ENCODE data around the gene TACO1.

The TACO1 gene

DNA sequence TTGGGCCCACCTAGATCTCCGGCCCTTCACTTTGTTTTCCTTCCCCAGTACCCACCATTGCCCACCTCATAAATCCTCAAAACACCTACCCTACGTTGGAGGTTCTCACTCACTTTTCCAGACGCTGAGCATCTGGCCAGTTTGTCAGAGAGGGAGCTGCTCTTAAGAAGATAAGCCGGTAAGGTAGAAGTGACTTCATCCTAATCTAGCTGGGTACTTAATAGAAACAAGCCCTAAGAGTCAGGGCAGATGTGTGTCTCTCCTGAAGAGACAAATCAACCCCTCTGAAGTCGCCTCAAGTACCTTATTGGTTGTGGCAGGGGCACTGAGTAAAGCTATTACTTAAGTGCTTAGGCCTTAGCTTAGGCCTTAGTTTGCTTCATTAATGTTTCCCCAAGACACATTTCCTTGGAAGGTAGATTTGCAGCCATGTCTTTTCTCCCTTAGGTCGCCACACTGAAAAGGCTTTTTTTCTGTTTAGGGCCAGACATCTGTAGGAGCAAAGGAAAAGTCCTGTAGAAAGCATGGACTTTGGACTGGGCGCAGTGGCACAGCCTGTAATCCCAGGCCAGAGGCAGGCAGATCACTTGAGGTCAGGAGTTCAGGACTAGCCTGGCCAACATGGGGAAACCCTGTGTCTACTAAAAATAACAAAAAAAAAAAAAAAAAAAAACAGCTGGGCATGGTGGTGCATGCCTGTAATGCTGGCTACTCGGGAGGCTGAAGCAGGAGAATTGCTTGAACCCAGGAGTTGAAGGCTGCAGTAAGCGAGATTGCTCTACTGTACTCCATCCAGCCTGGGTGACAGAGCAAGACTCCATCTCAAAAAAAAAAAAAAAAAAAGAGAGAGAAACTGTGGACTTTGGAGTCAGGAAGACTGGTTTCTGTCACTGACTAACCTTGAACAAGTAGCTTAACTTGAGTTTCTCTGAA is 1.0 kb downstream of the TACO1 start:
- no peak for FAIRE-seq

DNA sequence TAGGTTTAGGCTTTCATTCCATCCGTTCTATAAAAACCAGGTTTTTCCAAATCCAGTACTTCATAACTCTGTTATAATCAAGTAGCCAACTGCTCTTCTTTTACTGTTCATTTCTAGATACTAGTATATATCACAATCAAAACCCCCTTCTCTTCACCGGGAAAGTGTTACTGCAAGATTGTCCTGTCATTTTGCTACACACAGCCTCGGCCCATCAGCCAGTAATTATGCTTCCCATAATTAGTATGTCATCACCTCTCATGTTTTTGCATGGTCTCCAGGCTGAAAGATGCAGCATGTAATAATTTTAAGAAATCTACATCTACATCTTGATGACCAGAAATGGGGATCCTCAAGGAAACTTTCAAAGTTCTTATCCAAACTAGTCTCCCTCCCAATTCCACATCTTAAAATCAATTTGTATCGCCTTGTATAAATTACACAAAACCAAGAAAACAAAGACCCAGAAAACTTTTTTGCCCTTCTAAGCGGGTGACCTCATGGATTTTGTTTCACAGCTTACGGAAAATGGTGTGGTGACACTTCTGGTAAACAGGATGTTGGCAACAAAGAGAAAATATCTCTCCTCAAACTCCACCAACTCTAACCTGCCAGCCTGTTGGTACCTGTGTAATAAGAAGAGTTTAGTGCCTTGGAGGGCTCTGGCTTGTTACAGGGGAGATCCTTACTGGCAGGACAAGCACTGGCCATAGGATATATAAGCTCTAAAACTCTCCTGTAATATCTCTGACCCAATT is 9.3 kb downstream of the TACO1 start:
- FAIRE-seq: no peak

DNA sequence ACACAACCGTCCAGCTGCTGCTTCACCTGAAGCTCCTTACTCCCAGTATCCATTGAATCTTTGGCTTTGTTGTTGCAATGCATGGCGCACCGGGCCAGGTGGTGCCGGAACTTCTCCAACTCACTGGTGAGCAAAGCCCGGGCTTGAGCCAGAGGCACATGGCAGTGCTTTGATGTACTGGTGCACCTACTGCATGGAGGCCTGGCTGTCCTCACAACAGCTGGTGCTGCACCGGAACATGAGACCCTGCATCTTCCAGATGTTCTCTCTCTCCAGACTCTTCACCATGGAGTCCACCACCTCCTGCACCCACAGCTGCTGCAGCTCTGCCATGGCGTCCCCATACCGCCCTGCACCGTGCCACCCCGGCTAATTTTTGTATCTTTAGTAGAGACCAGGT is 10.2 kb downstream of the TACO1 start:
- no peak for FAIRE-seq

DNA sequence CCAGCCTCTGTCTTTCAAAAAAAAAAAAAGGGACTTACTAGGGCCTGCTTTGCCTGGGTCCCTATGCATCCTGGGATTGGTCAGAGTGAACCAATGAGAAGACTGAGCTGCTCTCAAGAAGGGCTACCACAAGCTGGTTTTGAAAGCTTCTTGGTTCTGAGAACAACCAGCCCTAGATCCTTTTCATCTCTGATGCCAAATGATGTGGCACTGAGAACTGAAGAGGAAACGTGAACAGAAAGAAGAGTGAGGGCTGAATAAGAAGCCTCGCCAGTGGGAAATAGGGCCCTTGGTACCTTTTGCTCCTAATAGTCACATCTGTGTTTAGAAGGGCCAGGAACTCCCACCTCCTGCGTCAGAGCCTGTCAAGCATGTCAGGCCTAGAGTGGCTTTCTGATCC is 10.7 kb downstream of the TACO1 start:
- FAIRE-seq: no peak

DNA sequence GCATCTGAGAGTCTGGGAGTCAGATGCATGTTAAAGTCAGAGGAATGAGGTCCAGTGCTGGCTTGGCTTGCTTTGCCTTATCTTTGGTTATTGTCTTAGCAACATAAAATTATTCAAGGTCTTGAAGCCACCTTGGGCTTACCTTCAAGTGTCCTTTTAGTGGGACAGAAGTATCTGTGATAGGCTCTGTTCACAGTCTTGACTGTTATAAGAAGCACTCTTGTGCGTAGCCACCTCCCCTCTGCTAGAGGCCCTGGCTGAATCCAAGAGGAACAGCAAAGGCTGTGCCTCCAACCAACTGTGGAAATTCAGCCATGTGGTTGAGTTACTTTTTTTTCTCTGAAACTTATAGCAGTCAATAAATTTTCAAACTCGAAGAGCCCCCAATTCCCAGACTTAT is 13.0 kb downstream of the TACO1 start:
- no peak for FAIRE-seq

DNA sequence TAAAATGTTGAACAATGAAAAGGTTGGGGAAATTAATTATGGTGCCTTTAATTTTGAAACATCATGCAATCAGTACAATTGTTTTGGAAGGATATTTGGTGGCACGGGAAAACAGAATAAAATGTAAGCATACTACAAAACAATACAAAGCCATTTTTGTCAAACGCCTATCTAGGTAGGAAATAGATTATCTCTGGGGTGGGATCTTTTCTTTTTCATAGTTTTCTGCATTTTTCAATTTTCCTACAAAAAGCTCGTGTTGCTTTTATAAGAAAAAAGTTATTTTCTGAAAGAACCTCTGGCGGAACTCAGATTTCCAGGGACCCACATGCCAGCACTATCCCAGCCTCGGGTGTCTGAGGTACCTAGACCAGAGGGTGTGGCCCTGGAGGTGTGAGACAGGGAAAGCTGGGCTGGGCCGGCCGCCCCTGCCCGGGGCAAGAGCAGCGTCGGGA is 20.6 kb downstream of the TACO1 start:
- no peak for FAIRE-seq

DNA sequence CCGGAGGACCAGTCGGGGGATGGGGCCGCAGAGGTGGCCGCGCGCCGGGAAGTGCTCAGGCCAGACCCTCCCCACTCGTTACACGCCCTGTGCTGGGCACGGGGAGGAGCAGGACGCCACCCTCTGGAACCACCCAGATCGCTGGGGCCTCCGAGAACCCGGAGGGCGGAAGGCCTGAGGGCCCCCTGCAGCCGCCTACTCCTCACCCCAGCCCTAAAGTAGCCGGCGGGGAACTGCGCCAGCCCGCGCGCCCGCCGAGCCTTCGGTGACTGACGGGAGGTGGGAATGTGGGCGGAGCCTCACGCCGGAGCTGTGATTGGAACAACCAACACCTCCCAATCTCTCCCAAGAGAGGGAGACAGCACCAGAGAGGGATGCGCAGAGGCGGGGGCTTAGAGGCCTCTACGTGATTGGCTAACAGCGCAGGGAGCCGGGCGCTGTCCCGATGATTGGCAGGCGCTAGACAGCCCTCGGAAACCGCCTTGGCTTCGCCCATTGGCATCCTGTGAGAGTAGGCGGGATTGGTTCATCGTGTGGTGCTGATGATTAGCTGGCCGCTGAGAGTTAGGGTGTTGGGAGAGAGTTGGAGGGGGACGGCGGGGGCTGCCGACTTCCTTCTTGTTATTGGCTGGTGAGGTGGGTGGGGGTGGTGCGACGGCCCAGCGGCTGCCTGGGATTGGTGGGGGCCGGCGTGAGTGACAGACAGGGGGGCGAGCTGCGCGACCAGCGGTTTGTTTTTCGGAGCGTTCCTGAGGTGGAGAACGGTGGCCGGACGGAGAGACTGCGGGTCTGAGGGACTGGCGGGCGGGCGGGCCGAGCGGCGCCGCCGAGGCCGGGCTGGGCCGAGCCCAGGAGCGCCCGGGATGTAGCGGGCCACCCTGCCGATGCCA is 21.2 kb downstream of the TACO1 start, which contains the start of gene MAP3K3:
TSS of gene MAP3K3 (plus strand) at position 734 of the 890 bp plus-strand sequence. CDS start 343 bp downstream, outside the sequence.
- peak; percentile 98 for FAIRE-seq

DNA sequence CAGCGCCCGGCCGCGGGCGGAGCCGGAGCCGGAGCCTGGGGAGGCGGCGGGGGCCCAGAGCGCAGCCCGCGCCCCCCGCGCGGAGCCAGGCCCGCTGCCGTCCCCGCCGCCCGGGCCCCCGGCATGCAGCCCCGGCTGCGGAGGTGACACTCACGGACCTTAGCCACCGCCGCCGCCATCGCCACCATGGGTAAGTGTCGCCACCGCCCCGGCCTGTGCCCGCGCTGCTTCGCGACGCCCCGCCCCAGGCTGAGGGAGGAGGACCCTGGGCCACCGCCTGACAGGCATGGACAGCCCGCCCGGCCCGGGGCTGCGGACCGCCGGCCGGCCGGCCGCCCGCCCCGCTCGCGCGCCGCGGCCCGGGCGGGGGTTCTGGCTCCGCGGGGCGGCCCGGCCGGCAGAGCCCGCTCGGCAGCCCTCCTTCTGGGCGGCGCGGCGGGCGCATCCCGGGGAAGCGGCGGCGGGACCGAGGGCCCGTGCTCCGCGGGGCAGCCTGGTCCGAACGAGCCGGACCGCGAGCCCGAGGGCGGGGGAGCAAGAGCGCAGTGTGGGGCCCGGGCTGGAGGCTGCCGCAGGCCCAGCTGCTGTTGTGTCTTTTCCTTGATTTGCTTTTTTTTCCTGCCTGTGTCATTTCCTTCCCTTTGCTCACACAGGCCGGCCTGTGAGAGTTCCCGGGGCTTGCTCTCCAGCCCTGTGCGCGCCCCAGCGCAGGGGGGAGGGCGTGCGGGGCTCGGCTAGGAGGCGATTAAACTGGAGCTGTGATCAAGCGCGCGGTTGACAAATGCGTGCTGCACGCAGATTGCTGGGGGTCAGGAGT is 22.1 kb downstream of the TACO1 start:
- no peak for FAIRE-seq

DNA sequence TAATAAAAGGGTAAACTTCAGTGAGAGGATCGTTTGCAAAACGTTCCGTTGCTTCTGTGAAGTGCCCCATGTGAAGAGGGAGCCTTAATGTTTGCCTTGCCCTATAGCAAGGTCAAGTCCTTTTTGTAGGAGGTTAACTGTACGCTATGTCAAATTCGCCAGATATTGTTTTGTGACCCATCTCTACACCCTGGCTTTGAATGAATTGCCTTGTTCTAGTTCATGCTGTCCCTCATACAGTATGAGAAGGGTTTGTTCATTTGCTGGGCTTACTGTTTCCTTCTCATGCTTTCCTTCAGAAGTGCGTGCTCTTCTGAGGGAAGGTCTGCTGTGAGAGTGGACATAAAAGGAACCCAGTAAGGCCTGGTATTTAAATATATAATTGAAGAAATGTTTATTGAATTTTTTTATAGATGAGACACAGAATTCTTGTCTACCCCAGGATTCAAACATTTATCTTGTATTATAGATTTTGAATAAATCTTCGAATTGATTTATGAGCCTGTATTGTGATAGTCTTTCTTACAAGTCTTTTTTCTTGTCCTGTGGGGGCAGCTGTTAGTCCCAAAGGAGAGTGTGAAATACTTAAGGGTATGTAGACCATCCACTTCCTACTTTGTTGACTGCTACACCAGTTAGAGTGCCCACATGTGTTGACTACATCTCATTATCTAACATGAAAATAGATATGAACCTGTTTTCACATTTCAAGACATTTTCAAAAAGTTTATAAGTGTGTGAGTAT is 23.3 kb downstream of the TACO1 start:
- FAIRE-seq: no peak

DNA sequence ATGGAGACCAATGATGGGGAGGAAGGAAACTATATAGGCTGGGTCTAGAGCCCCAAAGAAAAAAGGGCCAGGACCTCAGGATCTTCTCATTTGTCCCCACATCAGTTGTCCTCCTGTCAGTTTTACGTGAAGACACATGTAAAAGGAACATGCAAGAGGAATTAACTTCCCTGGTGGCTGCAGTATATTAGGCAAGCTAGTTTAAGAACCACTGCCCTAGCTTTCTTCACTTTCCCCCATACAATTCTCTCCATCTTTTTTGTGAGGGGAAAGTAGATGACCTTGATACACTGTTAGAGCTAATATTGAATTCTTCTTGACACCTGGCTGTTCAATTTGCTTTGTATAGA is 23.8 kb downstream of the TACO1 start:
- no peak for FAIRE-seq

DNA sequence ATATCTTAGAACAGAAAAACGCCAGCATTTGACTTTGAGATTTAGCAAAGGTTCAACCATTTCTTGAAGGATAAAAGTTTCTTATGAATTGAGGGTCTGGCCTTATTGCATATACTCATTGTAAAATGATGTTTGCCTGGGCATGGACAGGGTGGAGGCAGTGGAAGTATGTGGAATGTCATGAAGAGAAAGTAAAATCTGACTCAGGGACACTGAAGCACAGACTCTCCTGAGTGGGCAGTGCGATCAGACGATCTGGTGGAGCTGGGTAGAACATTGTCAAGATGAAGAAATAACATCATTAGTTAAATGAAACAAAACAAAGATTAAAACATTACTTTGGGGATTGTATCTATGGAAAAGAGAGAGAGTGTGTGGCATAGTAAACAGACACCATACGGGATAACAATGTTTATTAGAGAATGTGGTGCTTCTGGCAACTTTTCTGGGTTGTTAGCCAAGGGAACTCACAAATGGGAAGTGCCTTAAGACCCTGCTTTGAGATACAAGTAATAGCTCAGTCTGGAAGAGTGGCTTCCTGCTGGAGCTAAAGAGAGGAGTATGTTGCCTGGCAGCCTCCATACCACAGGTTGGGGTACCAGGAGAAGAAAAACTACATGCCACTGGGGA is 26.0 kb downstream of the TACO1 start:
- no peak for FAIRE-seq

DNA sequence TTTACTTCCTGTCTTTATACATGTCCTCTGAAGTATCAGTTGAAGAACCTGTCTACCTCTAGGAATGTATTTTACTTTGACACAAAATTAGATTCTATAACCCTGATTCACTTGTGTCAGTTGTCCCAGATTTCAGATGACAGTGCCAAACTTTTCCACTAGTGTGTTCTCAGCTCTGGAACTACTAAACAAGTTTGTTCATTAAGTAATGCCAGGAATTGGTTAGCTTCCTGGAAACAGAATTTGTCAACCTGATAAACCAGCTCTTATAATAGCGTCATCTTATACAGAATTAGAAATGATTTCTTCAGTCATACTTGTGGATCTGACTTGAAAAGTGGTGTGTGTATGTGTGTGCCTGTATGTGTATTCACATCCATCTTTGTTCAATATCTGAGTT is 28.9 kb downstream of the TACO1 start:
- no peak for FAIRE-seq

DNA sequence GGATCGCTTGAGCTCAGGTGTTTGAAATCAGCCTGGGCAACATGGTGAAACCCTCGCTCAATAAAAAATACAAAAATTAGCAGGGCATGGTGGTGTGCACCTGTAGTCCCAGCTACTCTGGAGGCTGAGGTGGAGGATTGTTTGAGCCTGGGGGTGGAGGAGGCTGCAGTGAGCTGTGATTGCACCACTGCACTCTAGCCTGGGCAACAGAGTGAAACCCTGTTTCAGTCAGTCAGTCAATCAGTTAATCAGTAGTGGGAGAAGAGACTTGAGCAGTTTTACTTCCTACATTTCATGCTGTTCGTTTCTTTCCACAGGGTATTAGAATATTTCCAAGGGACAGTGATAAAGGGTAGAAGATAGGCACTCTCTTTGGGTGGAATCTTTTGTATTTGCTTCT is 30.4 kb downstream of the TACO1 start:
- FAIRE-seq: no peak

DNA sequence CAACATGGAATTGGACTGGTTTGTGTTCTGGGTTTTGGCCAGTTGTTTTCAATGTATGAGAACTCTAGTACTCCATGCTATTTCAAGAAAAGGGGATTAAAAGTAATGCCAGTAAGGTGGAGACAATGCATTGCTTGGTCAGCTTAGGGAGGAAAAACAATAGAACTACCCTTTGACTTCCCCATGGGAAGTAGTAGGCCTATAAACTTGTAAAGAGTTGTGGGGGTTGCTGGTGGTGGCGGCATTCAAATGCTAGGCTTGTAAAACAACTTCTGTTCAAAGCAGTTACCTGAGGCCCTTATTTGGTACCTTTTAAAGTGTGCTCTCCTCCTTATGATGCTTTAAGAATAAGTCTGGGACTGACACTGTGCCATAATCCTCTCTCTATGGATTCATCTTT is 30.9 kb downstream of the TACO1 start:
- no peak for FAIRE-seq

DNA sequence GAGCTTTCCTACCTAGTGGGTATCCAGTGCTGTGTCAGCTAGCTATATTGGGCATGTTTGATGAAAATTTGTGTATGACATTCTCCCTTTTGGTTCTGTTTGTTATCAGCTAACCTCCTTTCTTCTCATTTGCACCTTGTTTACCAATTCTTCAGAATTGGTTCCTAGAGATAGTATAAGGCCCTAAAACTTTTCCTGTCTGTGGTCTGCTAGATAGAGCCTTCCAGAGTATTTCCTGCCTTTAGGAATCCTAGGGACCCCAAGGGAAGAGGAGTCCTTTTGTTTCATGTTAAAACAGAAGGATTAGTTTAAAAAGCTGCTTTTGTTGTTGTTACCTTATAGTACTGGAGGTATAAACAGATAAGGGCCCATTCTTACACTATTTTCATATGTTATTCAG is 33.0 kb downstream of the TACO1 start:
- no peak for FAIRE-seq

DNA sequence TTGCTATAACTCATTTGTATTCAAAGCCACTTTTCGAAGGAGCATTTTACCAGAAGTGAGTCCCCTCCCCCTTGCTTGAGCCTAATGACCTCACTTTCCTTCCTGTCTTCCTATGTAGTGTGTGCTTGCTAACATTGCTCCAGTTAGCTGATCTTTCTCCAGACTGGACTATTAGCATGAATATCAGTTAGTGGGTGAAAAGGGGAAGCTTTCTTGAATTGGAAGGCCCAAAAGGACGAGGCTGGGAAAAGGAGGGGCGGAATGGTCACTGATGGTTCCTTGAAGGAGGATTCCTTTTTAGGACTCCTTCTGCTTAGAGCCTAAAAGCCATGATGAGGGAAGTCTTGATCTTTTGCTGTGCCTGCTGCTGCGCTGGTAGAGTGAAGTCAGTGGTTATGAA is 33.5 kb downstream of the TACO1 start:
- no peak for FAIRE-seq

DNA sequence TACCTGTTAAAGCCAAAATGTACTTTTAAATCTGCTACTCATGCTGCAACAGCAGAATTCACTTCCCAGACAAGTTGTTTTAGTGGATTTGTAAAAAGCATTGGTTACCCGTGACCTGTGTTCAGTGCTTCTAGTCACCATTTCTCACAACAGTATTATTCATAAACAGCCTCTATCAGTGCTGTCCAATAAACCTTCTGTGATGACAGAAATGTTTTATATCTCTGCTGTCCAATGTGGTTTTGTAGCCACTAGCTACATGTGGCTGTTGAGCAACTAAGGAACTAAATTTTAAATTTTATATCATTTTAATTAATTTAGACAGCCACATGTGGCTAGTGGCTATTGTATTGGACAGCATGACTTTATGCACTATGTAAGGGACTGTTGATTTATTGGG is 34.1 kb downstream of the TACO1 start:
- no peak for FAIRE-seq

DNA sequence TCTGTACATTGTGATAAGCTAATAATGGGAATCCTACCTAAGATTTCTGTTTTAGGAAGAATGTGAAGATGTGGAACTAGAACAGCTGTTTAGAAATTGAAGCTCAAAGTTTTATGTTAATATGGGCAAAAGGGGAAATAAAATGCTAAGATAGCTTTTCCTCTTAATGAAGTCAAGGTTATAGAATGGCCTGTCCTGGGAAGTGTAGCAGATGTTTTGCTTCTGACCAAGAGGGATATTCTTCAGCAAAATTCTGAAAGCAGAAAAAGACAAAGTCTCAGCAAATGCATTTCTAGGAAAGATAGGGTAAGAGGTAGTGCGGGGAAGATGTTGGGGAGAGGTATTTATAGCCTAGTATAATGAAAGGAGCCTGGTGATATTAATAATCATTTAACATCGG is 34.6 kb downstream of the TACO1 start:
- FAIRE-seq: no peak

DNA sequence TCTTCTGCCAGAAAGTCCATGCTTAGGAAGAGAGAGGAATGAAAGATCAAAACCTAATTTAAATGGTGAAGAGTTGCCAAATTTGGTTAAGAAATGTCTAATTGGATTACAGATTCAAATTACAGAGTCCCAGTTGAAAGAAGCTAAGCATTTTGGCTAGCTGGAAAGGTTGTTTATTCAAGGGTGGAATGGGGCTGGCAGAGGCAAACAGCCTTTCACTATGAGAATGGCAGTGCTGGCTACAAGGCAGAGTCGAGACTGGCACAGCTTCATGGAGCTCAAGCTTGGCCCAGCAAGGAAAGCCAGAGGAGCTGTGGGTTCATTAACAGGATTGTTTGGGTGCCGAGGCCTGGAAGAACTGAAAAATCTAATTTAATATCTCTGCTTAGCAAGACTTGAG is 35.1 kb downstream of the TACO1 start:
- no peak for FAIRE-seq

DNA sequence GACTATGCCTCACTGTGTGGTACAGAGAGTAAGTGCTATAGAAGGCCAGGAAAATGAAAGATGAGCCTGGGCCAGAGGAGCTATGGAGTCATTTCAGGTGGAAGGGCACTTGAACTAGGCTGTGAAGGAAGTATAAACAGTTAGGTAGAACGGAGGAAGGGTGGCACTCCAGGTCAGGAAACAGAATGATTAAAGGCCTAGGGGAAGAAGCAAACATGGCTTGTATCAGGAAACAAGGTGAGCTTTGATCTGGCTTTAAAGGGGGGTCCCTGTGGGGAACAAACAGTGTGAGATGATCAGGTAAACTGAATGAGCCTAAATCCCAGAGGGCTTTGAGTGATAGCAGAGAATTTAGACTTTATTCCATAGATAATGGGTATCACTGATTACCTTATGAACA is 38.4 kb downstream of the TACO1 start:
- FAIRE-seq: no peak

DNA sequence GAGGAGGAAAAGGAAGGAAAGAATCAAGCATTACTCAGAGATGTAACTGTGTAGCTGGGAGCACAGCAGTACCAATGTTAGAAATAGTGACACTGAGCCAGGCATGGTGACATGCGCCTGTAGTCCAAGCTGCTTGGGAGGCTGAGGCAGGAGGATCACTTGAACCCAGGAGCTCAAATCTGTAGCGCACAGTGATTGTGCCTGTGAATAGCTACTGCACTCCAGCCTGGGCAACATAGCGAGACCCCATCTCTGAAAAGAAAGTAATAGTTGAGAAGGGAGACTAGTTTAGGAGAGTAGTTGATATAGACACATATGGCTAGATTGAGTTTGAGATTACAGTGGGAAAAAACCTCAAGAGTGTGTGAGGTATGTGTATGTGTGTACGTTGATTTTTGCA is 39.3 kb downstream of the TACO1 start:
- FAIRE-seq: no peak
